ENCODE data around the gene HNRNPA2B1.

Gene HNRNPA2B1

DNA sequence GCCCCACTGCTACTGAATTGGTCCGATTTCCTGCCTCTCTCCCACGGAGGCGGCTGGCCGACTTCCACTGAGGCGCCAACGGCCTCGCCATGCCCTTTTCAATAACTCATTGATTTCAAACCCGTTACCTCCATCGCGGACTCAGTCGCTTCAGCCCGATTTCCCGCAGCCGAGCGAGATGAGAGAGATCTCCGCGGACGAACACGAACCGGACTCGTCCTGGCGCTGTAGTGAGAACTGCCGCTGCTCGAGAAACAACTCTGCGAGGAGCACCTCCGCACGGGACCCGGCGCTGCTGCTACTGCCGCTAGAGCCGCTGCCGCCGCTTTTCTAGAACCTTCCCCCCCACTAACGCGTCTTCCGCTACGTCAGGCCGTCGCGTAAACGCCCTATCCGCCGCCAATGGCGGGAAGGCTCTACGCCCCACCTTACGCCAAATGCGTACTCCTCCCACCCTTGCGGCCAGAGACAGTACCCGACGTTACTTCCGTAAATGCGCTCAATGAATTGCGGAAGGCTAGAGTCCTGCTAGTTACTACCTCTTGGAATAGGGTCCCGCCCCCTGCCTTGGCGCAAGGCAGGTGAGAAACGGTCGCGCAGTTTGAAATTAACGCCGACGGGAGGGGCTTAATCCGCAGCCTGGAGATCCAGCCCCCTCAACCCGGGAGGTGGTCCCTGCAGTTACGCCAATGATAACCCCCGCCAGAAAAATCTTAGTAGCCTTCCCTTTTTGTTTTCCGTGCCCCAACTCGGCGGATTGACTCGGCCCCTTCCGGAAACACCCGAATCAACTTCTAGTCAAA is at the start of gene HNRNPA2B1:
Gene HNRNPA2B1, minus strand, starts transcription at position 303 of the 803 bp plus-strand sequence. Its CDS starts 169 bp downstream, at position 134.
- peak within 1 kb of the TSS; percentile 93 for H3K4me3 ChIP-seq (ENCODE audit: low read length, poor library complexity, severe bottlenecking)
- no peaks in the 10 kb centered on the region for H3K9me2 ChIP-seq (replicated peaks; ENCODE audit: low read depth, low read length)
- peak within 1 kb of the TSS; percentile 74; the same call in 1 of the 2 replicates for H2AFZ ChIP-seq (ENCODE audit: low read length)
- H3K27me3 ChIP-seq (ENCODE audit: insufficient read depth, low read length, poor library complexity, severe bottlenecking) = peaks cover 21% of the 10 kb centered on the region
- H3K4me1 ChIP-seq (ENCODE audit: insufficient read depth, low read length, poor library complexity, severe bottlenecking) = peaks cover 44% of the 10 kb centered on the region
- peaks cover 80% of the 10 kb centered on the region for H4K20me1 ChIP-seq (ENCODE audit: insufficient read depth, low read length, poor library complexity, severe bottlenecking)
- H3K79me2 ChIP-seq (ENCODE audit: insufficient read depth, low read length) = peaks cover 89% of the 10 kb centered on the region
- peak within 1 kb of the TSS; percentile 99 for H3K9ac ChIP-seq (ENCODE audit: low read depth, low read length, poor library complexity, severe bottlenecking)
- no peak for TF ChIP-seq CTCF (conservative IDR thresholded peaks at IDR 0.05; ENCODE audit: low read length)
- TF ChIP-seq EZH2phosphoT487 (IDR thresholded peaks at IDR 0.05; ENCODE audit: borderline replicate concordance) = no peak
- peaks cover 5% of the 10 kb centered on the region for H3F3A ChIP-seq (ENCODE audit: low read depth)
- peak within 1 kb of the TSS; percentile 96 for H3K4me2 ChIP-seq (ENCODE audit: low read depth, low read length, poor library complexity, severe bottlenecking)
- H3K36me3 ChIP-seq (ENCODE audit: insufficient read depth, low read length) = peaks cover 43% of the 10 kb centered on the region
- no peaks in the 10 kb centered on the region for H3K9me3 ChIP-seq (ENCODE audit: insufficient read depth, low read depth, low read length)

- TF ChIP-seq CTCF (conservative IDR thresholded peaks at IDR 0.05; ENCODE audit: low read length) = no peak
- TF ChIP-seq EZH2phosphoT487 (IDR thresholded peaks at IDR 0.05; ENCODE audit: borderline replicate concordance) = no peak
- H3K27me3 ChIP-seq (ENCODE audit: insufficient read depth, low read length, poor library complexity, severe bottlenecking) = no peaks in the 10 kb centered on the region
- no peaks in the 10 kb centered on the region for H4K20me1 ChIP-seq (ENCODE audit: insufficient read depth, low read length, poor library complexity, severe bottlenecking)
- H3K36me3 ChIP-seq (ENCODE audit: insufficient read depth, low read length) = no peaks in the 10 kb centered on the region
- no peaks in the 10 kb centered on the region for H3K9me2 ChIP-seq (replicated peaks; ENCODE audit: low read depth, low read length)
- H3K9me3 ChIP-seq (ENCODE audit: insufficient read depth, low read depth, low read length) = no peaks in the 10 kb centered on the region
- H3F3A ChIP-seq (ENCODE audit: low read depth) = no peaks in the 10 kb centered on the region
- H3K9ac ChIP-seq (ENCODE audit: low read depth, low read length, poor library complexity, severe bottlenecking) = no peak overlapping the region
- H2AFZ ChIP-seq (ENCODE audit: low read length) = no peak overlapping the region
- H3K4me3 ChIP-seq (ENCODE audit: low read length, poor library complexity, severe bottlenecking) = no peak overlapping the region
- no peaks in the 10 kb centered on the region for H3K4me1 ChIP-seq (ENCODE audit: insufficient read depth, low read length, poor library complexity, severe bottlenecking)
- no peaks in the 10 kb centered on the region for H3K79me2 ChIP-seq (ENCODE audit: insufficient read depth, low read length)
- no peak overlapping the region for H3K4me2 ChIP-seq (ENCODE audit: low read depth, low read length, poor library complexity, severe bottlenecking)
These were observed 49.7 kb upstream of the HNRNPA2B1 start for GRCh38 chr7:26250239-26250638.

DNA sequence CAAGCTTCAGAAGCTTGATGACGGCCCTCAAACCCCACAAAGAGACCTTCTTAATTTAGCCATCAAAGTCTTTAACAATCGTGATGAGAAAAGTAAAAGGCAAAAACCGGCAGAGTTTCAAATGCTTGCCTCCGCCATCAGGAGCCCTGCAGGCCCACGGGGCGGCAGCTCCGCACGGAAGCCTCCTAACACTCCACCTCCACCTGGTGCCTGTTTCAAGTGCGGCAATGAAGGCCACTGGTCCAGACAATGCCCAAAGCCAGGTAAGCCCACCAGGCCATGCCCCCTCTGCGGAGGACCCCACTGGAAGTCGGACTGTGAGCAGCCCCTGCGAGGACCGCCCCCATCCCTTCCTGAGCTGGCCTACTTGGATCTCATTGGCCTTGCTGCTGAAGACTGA is 44.6 kb upstream of the HNRNPA2B1 start:
- no peaks in the 10 kb centered on the region for H3K9me2 ChIP-seq (replicated peaks; ENCODE audit: low read depth, low read length)

More for the DNA sequence above, 44.6 kb upstream of the HNRNPA2B1 start:
- Histone ChIP-seq H3K9ac (ENCODE audit: low read depth, low read length, poor library complexity, severe bottlenecking) (no peak overlapping the region), H3F3A (ENCODE audit: low read depth) (no peaks in the 10 kb centered on the region), H2AFZ (ENCODE audit: low read length) (no peak overlapping the region), H3K4me2 (ENCODE audit: low read depth, low read length, poor library complexity, severe bottlenecking) (no peak overlapping the region), H3K4me3 (ENCODE audit: low read length, poor library complexity, severe bottlenecking) (no peak overlapping the region), H4K20me1 (ENCODE audit: insufficient read depth, low read length, poor library complexity, severe bottlenecking) (no peaks in the 10 kb centered on the region), H3K9me3 (ENCODE audit: insufficient read depth, low read depth, low read length) (no peaks in the 10 kb centered on the region), H3K27me3 (ENCODE audit: insufficient read depth, low read length, poor library complexity, severe bottlenecking) (no peaks in the 10 kb centered on the region), H3K4me1 (ENCODE audit: insufficient read depth, low read length, poor library complexity, severe bottlenecking) (no peaks in the 10 kb centered on the region), H3K79me2 (ENCODE audit: insufficient read depth, low read length) (no peaks in the 10 kb centered on the region), H3K36me3 (ENCODE audit: insufficient read depth, low read length) (no peaks in the 10 kb centered on the region)
- TF ChIP-seq EZH2phosphoT487 (IDR thresholded peaks at IDR 0.05; ENCODE audit: borderline replicate concordance) (no peak), CTCF (conservative IDR thresholded peaks at IDR 0.05; ENCODE audit: low read length) (no peak)
